Smooth muscle cell (in vitro differentiated cells): ENCODE results near the gene LASP1. TPM values are rescaled to one million over a fixed set of nuclear protein-coding genes. Genes with fewer than 3 reads are reported as not detected.

ENCODE experiments used
- DNase-seq: peaks from one replicate; lab custom pipeline; 2025; ENCODE audit not compliant: unreplicated experiment; lab: John Stamatoyannopoulos, UW
- H2AFZ ChIP-seq: fragments of 200-600 bp; sonication (generic); 2 replicates; pipeline ENCODE4 v1.6.0; 2016; ENCODE audit warnings: antibody characterized with exemption, low read depth, mild to moderate bottlenecking
- H3F3A ChIP-seq: fragments of 200-600 bp; sonication (generic); 2 replicates; pipeline ENCODE4 v1.6.0; 2017; ENCODE audit warnings: antibody characterized with exemption, low read depth
- H3K27ac ChIP-seq: fragments of 200-600 bp; sonication (generic); 2 replicates; pipeline ENCODE4 v1.5.1; 2016; ENCODE audit warnings: low read depth, mild to moderate bottlenecking
- H3K27me3 ChIP-seq: fragments of 200-600 bp; sonication (generic); 2 replicates; pipeline ENCODE4 v1.6.1; 2016; ENCODE audit warnings: low read depth, mild to moderate bottlenecking
- H3K36me3 ChIP-seq: fragments of 200-600 bp; sonication (generic); 2 replicates; pipeline ENCODE4 v1.5.1; 2016; ENCODE audit warnings: low read depth
- H3K4me1 ChIP-seq: fragments of 200-600 bp; sonication (generic); 2 replicates; pipeline ENCODE4 v1.5.1; 2016; ENCODE audit warnings: low read depth
- H3K4me2 ChIP-seq: fragments of 200-600 bp; sonication (generic); 2 replicates; pipeline ENCODE4 v1.6.0; 2016; ENCODE audit warnings: mild to moderate bottlenecking
- H3K4me3 ChIP-seq: fragments of 200-600 bp; sonication (generic); 2 replicates; pipeline ENCODE4 v1.5.1; 2016; ENCODE audit warnings: mild to moderate bottlenecking
- H3K79me2 ChIP-seq: fragments of 200-600 bp; sonication (generic); 2 replicates; pipeline ENCODE4 v1.6.0; 2016; ENCODE audit warnings: low read depth, mild to moderate bottlenecking
- H3K9ac ChIP-seq: fragments of 200-600 bp; sonication (generic); 2 replicates; pipeline ENCODE4 v1.6.0; 2016; ENCODE audit warnings: low read depth
- H3K9me3 ChIP-seq: fragments of 200-600 bp; sonication (generic); replicated peaks from 2 replicates; pipeline ENCODE4 v1.5.1; 2016; ENCODE audit warnings: low read depth
- H4K20me1 ChIP-seq: fragments of 200-600 bp; sonication (generic); 2 replicates; pipeline ENCODE4 v1.6.0; 2016; ENCODE audit warnings: low read depth
- CTCF ChIP-seq: fragments of 200-600 bp; sonication (generic); IDR thresholded peaks from 2 replicates; pipeline ENCODE4 v1.5.1; 2017; ENCODE audit warnings: borderline replicate concordance, mild to moderate bottlenecking, antibody characterized with exemption; ENCODE audit not compliant: insufficient read depth, poor library complexity, severe bottlenecking
- WGBS: methylation state at CpG from one replicate; pipeline ENCODE4 v1.1.7; 2016; ENCODE audit warnings: low lambda C conversion rate; 5-methylcytosine and 5-hydroxymethylcytosine counted together
- polyA plus RNA-seq: library from polyadenylated mRNA; unstranded; fragments of >200 nt; fragmentation: Nextera tagmentation; extraction: Ambion mirVana; gene quantifications from 2 replicates; pipeline ENCODE4 v1.2.1, GENCODE V29; 2016
- total RNA-seq: library from RNA; depleted of rRNA; stranded (reverse); fragments of >200 nt; gene quantifications from 2 replicates; pipeline ENCODE4 v1.2.3, GENCODE V29; 2014

The LASP1 gene
- total and polyA plus RNA-seq, 2 experiments from 2014 or later: 130 to 133 TPM

- Histone ChIP-seq H3K4me2 (no peak overlapping the region), H3K36me3 (no peaks in the 10 kb centered on the region), H3K9me3 (no peaks in the 10 kb centered on the region), H3K27ac (no peak overlapping the region), H4K20me1 (peaks cover 88% of the 10 kb centered on the region), H3K79me2 (no peaks in the 10 kb centered on the region), H3K27me3 (no peaks in the 10 kb centered on the region), H3K4me3 (no peak overlapping the region), H3K4me1 (peaks cover 6% of the 10 kb centered on the region), H2AFZ (no peak overlapping the region), H3K9ac (no peak overlapping the region), H3F3A (peaks cover 12% of the 10 kb centered on the region)
- no peak for DNase-seq
- TF ChIP-seq CTCF: no peak
- 95% methylated on average over 28 of the region's 37 CpGs for WGBS
Observed at GRCh38 chr17:38918129-38918913, 48.5 kb downstream of the LASP1 start.

GRCh38 chr17:38918916-38919315, 49.1 kb downstream of the LASP1 start:
- no peak overlapping the region for H3K4me2 ChIP-seq
- no peak overlapping the region for H3K4me3 ChIP-seq
- H4K20me1 ChIP-seq: peaks cover 82% of the 10 kb centered on the region
- H3K9ac ChIP-seq: no peak overlapping the region
- TF ChIP-seq CTCF: no peak
- WGBS: 98% methylated on average over 5 of the region's 5 CpGs
- no peaks in the 10 kb centered on the region for H3K9me3 ChIP-seq
- H3K27ac ChIP-seq: no peak overlapping the region
- H3K79me2 ChIP-seq: no peaks in the 10 kb centered on the region
- H3F3A ChIP-seq: peaks cover 16% of the 10 kb centered on the region
- DNase-seq: no peak
- H2AFZ ChIP-seq: no peak overlapping the region
- no peaks in the 10 kb centered on the region for H3K36me3 ChIP-seq
- H3K27me3 ChIP-seq: no peaks in the 10 kb centered on the region
- H3K4me1 ChIP-seq: peaks cover 7% of the 10 kb centered on the region

GRCh38 chr17:38919316-38920078, 49.6 kb downstream of the LASP1 start:
- H3K79me2 ChIP-seq: no peaks in the 10 kb centered on the region
- H3K9me3 ChIP-seq: no peaks in the 10 kb centered on the region
- H2AFZ ChIP-seq: no peak overlapping the region
- no peak overlapping the region for H3K9ac ChIP-seq
- no peak overlapping the region for H3K4me3 ChIP-seq
- H3K36me3 ChIP-seq: no peaks in the 10 kb centered on the region
- no peak overlapping the region for H3K4me2 ChIP-seq
- TF ChIP-seq CTCF: no peak
- 98% methylated on average over 16 of the region's 16 CpGs for WGBS
- H3K27me3 ChIP-seq: no peaks in the 10 kb centered on the region
- peaks cover 18% of the 10 kb centered on the region for H3F3A ChIP-seq
- H3K4me1 ChIP-seq: peaks cover 7% of the 10 kb centered on the region
- H3K27ac ChIP-seq: no peak overlapping the region
- no peak for DNase-seq
- peaks cover 76% of the 10 kb centered on the region for H4K20me1 ChIP-seq
